Keratinocyte (primary cell): ENCODE data around the gene NKX6-1.

Source experiments
- EZH2 ChIP-seq: IDR thresholded peaks from one replicate; pipeline ENCODE4 v1.6.1; 2012; ENCODE audit warnings: inconsistent platforms, mild to moderate bottlenecking, low read length, moderate library complexity
- TF ChIP-seq, protein P1 (sequence below), 3 experiments: IDR thresholded peaks in 1 of 3; conservative IDR thresholded peaks in 1 of 3; optimal IDR thresholded peaks in 1 of 3; 2 replicates in 2 of 3; 3 replicates in 1 of 3; pipeline versions ENCODE3 to v1.5.1; 2011; ENCODE audit warnings: low read length in 3 of 3, mild to moderate bottlenecking in 3 of 3, moderate library complexity in 2 of 3, control low read depth in 1 of 3, inconsistent platforms in 1 of 3; ENCODE audit not compliant: insufficient read depth in 2 of 3; ENCODE audit errors: extremely low read depth in 1 of 3

DNA sequence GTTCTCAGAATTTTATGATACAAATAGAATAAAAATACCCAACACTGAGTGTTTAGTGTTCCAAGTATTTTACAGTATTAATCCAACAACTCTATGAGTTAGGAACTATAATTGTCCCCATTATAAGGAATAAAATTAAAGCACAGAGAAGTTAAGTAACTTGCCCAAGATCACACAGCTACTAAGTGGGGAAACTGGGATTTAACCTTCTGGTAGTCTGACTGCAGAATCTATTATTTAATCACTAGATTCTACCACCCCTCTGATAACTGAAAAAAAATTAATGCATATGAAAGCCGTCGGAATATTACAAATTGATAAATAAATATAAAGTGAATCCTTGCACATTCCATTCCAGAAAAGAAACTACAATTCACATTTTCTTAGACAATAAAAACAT is 5.7 kb upstream of the NKX6-1 start:
- TF ChIP-seq, protein P1, sequence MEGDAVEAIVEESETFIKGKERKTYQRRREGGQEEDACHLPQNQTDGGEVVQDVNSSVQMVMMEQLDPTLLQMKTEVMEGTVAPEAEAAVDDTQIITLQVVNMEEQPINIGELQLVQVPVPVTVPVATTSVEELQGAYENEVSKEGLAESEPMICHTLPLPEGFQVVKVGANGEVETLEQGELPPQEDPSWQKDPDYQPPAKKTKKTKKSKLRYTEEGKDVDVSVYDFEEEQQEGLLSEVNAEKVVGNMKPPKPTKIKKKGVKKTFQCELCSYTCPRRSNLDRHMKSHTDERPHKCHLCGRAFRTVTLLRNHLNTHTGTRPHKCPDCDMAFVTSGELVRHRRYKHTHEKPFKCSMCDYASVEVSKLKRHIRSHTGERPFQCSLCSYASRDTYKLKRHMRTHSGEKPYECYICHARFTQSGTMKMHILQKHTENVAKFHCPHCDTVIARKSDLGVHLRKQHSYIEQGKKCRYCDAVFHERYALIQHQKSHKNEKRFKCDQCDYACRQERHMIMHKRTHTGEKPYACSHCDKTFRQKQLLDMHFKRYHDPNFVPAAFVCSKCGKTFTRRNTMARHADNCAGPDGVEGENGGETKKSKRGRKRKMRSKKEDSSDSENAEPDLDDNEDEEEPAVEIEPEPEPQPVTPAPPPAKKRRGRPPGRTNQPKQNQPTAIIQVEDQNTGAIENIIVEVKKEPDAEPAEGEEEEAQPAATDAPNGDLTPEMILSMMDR (optimal IDR thresholded peaks at IDR 0.05 in 1 of 3, IDR thresholded peaks at IDR 0.05 in 1 of 3, conservative IDR thresholded peaks at IDR 0.05 in 1 of 3; ENCODE audit: extremely low read depth in 1 of 3, insufficient read depth in 2 of 3, low read length in 3 of 3) = no peak
- no peak for TF ChIP-seq EZH2
